ENCODE data around the gene AGAP5. TPM values are rescaled to one million over a fixed set of nuclear protein-coding genes. Genes with fewer than 3 reads are reported as not detected.
"Not testable (repeated sequence)": the region's sequence is repeated elsewhere in the genome, so short reads cannot be mapped to it uniquely, and the experiment has no call there.

Gene AGAP5
- total and polyA plus RNA-seq, 3 donors from 2014 or later, result 19.8 to 25.5 (median 20.3) TPM

GRCh38 chr10:73742454-73742734 is 44.5 kb upstream of the AGAP5 start:
- DNase-seq, result no peak
- 93% methylated on average over 5 of the region's 5 CpGs for WGBS, 2 donors

DNA sequence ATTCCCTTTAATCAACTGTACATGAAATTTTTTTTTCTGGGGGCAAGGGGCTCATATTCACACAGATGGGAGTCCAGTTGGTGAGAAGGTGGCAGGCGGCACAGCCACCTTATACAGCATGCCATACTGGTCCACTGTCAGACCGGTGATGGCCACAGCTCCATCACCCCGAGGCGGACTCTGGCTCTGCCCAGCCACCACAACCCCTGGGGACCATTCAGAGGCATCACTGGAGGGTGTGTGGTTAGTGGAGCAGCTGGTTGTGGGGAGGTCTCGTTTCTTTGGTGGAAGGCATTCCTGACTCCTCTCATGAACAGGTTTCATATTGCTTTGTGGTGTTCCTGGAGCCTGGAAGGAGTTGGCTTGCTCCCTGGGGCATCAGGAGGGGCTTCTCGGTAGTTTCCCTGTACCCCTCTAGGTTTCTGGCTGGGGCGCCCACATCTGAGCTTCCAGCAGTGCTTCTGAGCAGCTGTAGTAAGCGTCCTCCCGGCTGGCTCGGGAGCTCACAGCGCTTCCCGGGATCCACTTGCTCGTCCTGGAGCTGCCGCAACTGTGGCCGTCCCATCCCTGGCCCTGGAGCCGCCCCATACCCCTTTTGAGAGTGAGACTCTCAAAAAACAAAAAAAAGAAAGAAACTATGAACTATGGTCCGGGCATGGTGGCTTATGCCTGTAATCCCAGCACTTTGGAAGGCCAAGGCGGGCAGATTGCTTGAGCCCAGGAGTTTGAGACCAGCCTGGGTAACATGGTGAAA is 42.8 kb upstream of the AGAP5 start:
- peaks cover 18% of the 10 kb centered on the region for H3K4me1 ChIP-seq
- DNase-seq; H3K27me3 ChIP-seq; H3K36me3 ChIP-seq (ENCODE audit: low read depth, missing control alignments); H3K27ac ChIP-seq; H3K9me3 ChIP-seq; intact Hi-C loops (cut with DNase I; ENCODE audit: low total_unique reads); H3K4me3 ChIP-seq: not testable (repeated sequence)
- WGBS, 2 donors, result 94 to 98% methylated on average over 11 to 18 of the region's 18 CpGs

More at GRCh38 chr10:73742454-73742734, 44.5 kb upstream of the AGAP5 start:
- no peak for TF ChIP-seq CTCF (IDR thresholded peaks at IDR 0.05)
- TF ChIP-seq POLR2A (IDR thresholded peaks at IDR 0.05), result no peak
- Histone ChIP-seq H3K9me3 (no peaks in the 10 kb centered on the region), H3K27me3 (no peaks in the 10 kb centered on the region), H3K36me3 (ENCODE audit: low read depth, missing control alignments) (no peaks in the 10 kb centered on the region), H3K4me3 (no peak overlapping the region), H3K27ac (no peak overlapping the region), H3K4me1 (peaks cover 18% of the 10 kb centered on the region)
- intact Hi-C loops (cut with DNase I; ENCODE audit: low total_unique reads), result no loop called here

- H3K4me3 ChIP-seq, result no peak overlapping the region
- no peak for DNase-seq
- no peaks in the 10 kb centered on the region for H3K27me3 ChIP-seq
- H3K27ac ChIP-seq, result no peak overlapping the region
- H3K9me3 ChIP-seq, result no peaks in the 10 kb centered on the region
- H3K36me3 ChIP-seq (ENCODE audit: low read depth, missing control alignments), result no peaks in the 10 kb centered on the region
- TF ChIP-seq POLR2A (IDR thresholded peaks at IDR 0.05) (no peak), CTCF (IDR thresholded peaks at IDR 0.05) (no peak)
- 73 to 80% methylated on average over 3 to 5 of the region's 5 CpGs for WGBS, 2 donors
- intact Hi-C loops (cut with DNase I; ENCODE audit: low total_unique reads), result no loop called here
- no peaks in the 10 kb centered on the region for H3K4me1 ChIP-seq
Measured at GRCh38 chr10:73734796-73735305, 36.9 kb upstream of the AGAP5 start.

DNA sequence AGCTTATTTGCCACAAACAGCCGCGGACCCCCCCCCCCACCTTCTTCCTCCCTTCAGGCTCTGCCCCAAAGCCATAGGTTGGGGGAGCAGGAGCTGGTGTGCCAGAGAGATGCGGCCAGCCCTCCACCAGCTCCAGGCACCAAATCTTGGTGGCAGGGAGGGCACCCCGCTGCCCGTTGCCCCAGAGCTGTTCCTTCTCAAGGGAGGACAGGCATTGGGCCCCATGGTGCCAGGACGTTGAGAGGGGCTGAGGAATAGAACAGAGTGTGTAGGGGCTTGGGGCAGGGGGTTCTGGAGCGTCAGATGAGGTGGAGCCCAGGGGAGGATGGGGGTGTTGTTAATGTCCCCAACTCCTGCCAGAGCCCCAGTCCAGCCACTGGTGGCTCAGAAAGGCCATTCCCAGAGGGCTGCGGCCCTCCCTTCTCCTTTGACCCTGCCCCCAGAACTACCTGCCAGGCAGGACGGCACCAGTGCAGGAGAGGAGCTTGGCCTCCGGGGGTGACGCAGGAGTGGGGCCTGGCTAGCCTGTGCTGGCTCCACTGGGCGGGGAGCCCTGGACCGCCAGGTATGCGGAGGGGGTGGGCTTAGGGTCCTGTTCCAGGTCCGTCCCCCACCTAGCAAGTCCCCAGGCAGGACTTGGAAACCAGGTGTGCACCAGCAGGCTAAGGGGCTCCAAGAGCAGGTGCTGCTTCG is 36.3 kb upstream of the AGAP5 start:
- TF ChIP-seq POLR2A (IDR thresholded peaks at IDR 0.05) (no peak), CTCF (IDR thresholded peaks at IDR 0.05) (no peak)
- intact Hi-C loops (cut with DNase I; ENCODE audit: low total_unique reads), result no loop called here
- no peaks in the 10 kb centered on the region for H3K4me1 ChIP-seq
- H3K4me3 ChIP-seq, result no peak overlapping the region
- H3K36me3 ChIP-seq (ENCODE audit: low read depth, missing control alignments), result no peaks in the 10 kb centered on the region
- no peaks in the 10 kb centered on the region for H3K9me3 ChIP-seq
- H3K27ac ChIP-seq, result no peak overlapping the region
- no peaks in the 10 kb centered on the region for H3K27me3 ChIP-seq
- 70 to 78% methylated on average over 8 to 16 of the region's 16 CpGs for WGBS, 2 donors
- DNase-seq, result no peak

GRCh38 chr10:73732931-73733623 is 35.2 kb upstream of the AGAP5 start:
- Histone ChIP-seq H3K36me3 (ENCODE audit: low read depth, missing control alignments) (no peaks in the 10 kb centered on the region), H3K27ac (no peak overlapping the region), H3K4me1 (no peaks in the 10 kb centered on the region), H3K9me3 (no peaks in the 10 kb centered on the region), H3K27me3 (no peaks in the 10 kb centered on the region), H3K4me3 (peak overlapping the region in 1 of 2 donors; percentile 25)
- DNase-seq, result no peak
- intact Hi-C loops (cut with DNase I; ENCODE audit: low total_unique reads), result no loop called here
- no peak for TF ChIP-seq CTCF (IDR thresholded peaks at IDR 0.05)
- TF ChIP-seq POLR2A (IDR thresholded peaks at IDR 0.05), result no peak
- WGBS, 2 donors, result 50 to 63% methylated on average over 44 to 72 of the region's 84 CpGs

Data from testis (tissue), 3 donors.